HG02588 (cell line): ENCODE results near the gene ARL6.

Experiments
- ATAC-seq: cut with Tn5 transposase; IDR thresholded peaks from one replicate; pipeline ENCODE4 v1.9.1; 2021; ENCODE audit warnings: mild to moderate bottlenecking, moderate library complexity; ENCODE audit not compliant: unreplicated experiment

Gene ARL6

DNA sequence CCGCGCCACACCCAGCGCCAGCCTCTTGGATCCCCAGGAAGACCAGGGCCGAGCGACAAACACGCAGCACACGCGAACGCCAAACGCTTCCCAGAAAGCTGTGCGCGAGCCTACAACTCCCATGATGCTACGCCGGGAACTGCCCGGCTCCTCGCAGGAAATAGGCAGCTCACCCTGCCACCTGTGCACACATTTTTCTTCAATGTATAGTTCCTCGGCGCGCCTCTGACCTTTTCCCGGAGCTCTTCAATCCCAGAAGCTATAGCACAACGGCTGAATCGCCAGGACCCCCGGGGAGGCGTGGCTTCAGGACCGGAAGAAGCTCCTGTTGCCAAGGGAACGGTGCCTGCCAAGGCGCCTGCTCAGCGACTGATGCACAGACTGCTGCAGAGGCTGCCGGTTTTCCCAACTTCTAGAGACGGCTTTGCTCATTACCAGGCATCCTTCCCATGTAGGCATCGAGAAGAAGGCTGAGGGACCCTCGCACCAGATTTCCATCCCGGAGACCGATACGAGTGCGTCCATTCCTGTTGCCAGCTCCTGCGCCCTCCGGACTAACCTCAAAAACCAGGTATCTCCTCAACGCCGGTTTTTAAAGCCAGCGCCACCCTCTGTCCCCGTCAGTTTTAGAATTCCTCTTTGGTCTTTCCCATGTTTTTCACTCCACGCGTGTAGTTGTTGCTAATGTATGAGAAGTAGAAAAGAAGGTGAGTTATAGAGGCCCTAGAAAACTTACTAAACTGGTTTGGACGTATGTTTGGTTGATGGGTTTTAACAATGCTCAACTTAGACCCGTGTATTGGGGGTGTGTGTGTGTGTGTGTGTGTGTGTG is at the start of gene ARL6:
TSS of gene ARL6 (plus strand) at position 352 of the 832 bp plus-strand sequence. CDS start 3,350 bp downstream, outside the sequence.
- ATAC-seq: peak; percentile 96

DNA sequence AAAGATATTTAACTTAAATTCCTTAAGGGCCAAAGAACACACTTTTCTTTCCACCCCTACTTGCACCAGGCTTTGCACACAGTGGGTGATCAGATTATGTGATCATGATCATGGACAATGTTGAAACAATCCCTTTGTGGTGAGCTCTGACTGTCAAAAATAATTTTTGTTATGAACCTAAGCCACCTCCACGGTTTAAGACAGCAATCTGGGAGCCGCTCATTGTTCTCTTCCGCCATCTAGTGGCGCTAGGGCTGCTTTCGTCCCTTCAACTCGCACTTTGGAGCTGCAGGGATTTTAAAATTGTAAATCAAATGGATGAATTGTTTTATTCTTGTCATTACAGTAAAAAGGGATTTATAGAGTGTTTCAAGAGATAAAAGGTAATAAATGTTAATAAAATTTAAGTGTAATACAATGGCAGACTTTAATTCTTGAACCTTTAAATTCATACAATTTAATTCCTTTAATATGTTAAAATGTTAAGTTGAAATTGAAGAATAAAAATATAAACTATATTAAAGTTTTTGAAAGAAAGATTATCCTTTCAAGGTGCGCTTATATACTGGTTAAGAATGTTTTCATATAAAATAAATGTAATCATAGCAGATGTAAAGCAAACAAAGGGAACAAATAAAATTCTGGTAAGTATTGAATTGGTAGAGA is 45.3 kb upstream of the ARL6 start:
- ATAC-seq: peak; percentile 93

- no peak for ATAC-seq
These were observed 44.1 kb upstream of the ARL6 start for GRCh38 chr3:97720417-97720816.

GRCh38 chr3:97721446-97721845 is 43.1 kb upstream of the ARL6 start:
- no peak for ATAC-seq

DNA sequence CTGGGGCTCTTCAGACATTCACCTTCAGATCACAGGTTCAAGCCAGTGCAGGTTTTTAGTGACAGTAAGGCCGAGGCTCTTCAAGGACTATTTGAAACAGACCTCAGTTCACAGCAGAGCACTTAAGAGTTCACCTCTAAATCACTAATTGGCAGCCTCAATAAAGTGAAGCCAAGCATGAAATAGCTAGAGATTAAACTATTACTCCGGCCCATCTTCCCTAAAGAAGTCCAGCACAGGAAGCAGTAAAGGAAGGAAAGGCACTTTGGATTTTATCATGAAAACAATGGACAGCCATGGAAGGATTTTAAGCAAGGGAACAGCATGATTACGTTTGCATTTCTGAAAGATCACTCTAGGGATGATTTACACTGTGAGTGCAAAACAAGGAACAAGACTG is 27.6 kb upstream of the ARL6 start:
- no peak for ATAC-seq

- no peak for ATAC-seq
These were observed 25.8 kb upstream of the ARL6 start for GRCh38 chr3:97738761-97739160.

GRCh38 chr3:97742036-97742435 is 22.5 kb upstream of the ARL6 start:
- no peak for ATAC-seq

DNA sequence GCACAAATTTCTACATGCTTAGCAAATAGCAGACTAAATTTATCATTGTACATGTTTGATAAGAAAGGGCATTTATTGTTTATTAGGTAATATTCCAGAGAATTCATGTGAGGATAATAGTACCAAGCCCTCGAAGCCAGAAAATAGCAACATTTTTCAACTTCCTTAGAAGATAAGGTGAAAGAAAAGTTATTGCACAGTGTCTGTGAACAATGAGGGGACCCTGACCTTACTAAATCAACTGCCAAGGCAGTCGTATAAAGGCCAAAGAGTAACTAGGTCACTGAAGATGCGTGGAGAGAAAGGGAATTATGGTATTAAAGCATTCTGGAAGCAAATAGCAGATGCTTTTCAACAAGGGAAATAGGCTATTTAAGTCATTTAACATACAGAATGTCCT is 20.3 kb upstream of the ARL6 start:
- ATAC-seq: no peak

DNA sequence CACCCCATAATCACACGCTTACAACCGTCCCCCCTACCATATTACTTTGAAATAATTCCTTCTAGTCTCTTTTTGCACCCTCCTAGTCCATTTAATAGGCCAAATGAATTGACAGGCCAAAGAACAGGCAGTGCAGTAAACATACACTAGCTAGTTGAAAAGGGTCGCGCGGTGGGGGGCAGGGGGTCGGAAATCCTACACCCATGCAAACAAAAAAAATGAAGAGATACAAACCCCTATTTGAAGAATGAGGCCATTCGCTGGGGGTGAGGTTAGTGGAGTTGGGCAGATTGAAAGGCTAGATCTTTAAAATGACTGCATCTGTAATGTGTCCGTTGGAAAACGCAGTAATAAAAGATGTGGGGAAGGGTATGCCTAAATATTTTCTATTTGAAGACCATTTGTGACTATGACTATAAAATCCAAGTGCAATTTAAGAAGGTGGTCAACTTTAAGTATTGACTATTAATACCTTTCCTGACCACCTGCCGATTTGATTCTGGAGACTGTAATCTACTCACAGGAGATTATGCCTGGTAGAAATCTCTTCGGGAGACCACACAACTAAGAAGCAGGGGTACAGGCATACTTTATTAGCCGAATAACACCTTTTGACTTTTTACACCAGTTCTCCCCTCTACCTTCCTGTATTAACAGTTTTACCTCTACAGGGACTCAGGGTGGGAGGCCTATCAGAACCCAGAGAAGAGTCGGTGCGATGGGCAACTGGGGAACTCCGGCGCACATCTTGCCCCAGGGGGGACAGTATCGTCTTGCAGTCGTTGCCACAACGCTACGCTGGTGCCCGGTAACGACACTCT is 762 bp upstream of the ARL6 start:
- ATAC-seq: no peak

DNA sequence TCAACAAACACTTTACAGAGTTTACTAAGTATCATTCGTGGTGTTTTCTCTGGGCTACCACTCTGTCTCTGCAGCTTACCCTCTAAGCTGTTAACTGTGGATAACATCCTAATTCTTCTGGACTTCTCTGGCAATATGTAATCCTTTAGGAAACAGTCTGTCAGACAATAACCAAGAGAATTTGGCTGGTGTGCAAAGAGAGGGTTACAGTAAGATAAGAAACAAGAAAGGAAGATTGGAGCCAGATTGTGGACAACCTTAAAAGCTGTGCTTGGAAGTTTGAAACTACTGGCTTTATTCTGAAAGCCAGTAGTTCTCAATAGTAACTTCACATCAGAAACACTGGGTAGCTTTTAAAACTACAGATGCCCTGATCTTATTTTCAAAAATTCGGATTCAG is 778 bp downstream of the ARL6 start:
- no peak for ATAC-seq

- ATAC-seq: no peak
These were observed 8.4 kb downstream of the ARL6 start for GRCh38 chr3:97772926-97773325.

DNA sequence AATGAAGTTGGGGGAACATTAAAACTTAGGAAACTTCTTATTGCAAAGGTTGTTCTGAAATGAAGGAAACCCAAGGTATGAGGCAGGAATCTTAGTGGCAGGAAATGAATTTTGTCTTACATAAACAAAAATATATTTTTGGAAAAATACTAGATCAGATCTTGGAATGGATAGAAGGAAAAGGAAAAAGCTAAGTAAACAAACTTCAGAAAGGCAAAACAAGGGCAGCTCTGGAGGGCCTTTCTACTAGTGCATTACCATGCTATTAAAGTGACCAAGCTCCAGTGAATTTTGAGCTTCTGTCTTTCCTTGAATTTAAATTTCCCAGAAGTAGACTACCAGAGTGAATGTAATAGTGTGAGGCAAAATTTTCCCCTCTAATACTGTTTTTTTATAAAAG is 13.6 kb downstream of the ARL6 start:
- ATAC-seq: no peak

GRCh38 chr3:97793420-97794019 is 29.0 kb downstream of the ARL6 start:
- ATAC-seq: peak; percentile 66

GRCh38 chr3:97795951-97796350 is 31.4 kb downstream of the ARL6 start:
- ATAC-seq: no peak

DNA sequence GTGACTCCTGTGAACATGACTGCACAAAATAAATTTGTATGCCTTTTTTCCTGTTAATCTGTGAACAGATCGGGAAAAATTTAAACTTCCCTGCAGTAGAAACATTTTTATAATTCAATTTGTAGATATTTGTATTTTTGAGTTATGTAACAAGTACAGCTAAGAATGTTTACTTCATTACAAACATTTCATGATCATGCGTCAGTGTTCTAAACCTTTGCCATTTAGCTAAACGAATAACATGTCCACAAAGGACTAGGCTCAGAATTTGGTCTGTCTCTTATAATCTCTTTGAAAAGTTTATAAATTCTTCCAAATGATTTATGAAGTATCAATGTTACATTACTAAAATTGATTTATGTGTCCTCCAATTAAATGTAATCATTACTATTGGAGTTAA is 39.9 kb downstream of the ARL6 start:
- ATAC-seq: no peak

GRCh38 chr3:97810779-97811390 is 46.3 kb downstream of the ARL6 start:
- ATAC-seq: no peak

- no peak for ATAC-seq
These were observed 50.8 kb downstream of the ARL6 start for GRCh38 chr3:97815149-97815917.

- no peak for ATAC-seq
These were observed 52.3 kb downstream of the ARL6 start for GRCh38 chr3:97816811-97817210.

DNA sequence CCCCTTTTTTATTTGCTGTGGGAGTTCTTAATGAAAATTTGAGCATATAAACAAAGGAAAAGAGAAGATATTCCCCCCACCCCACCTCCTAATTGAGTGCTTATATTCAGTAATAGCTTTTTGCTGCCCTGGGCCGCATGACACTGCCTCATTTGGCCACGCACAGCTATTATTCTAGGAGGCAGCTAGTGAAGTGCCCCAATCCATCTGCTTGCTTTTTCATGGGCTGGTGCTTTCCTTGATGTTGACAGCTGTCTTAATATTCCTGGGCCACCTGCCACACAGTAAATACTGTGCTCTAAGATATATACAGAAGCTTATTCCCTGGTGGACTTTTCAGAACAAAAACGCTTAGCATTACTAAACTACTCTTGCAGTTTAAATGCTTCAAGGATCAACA is 53.4 kb downstream of the ARL6 start:
- ATAC-seq: no peak

DNA sequence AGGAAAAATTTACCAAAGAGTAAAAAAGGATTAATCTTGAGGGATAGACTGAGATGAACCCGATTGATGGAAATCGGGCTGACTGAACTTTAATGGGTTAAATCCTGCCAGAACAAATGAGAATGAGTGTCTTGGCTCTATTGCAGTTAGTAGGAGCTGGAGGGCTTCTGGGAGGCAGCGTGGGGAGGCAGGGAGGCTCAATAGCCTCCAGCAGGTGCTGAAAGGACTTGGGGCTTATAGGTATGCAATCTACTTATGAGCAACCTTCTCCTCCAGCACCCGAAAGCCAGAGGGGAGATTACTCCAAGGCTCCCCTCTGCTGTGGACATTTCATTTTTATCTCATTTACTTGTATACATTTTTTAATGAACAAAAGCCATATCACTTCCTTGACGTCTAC is 56.2 kb downstream of the ARL6 start:
- no peak for ATAC-seq
